C4-2B (cell line): ENCODE results near the gene TAAR6.
"Not testable (repeated sequence)": the region's sequence is repeated elsewhere in the genome, so short reads cannot be mapped to it uniquely, and the experiment has no call there.

ENCODE experiments used
- H3K27ac ChIP-seq: fragments of 450-650 bp; 2 replicates; pipeline ENCODE4 v1.5.1; 2017
- ZFX ChIP-seq: fragments of 450-650 bp; IDR thresholded peaks from 2 replicates; pipeline ENCODE4 v1.6.1; 2017
- TF ChIP-seq, protein P1 (sequence below): fragments of 450-650 bp; conservative IDR thresholded peaks from 2 replicates; pipeline ENCODE4 v1.5.1; 2017; ENCODE audit warnings: mild to moderate bottlenecking

TAAR6 gene

DNA sequence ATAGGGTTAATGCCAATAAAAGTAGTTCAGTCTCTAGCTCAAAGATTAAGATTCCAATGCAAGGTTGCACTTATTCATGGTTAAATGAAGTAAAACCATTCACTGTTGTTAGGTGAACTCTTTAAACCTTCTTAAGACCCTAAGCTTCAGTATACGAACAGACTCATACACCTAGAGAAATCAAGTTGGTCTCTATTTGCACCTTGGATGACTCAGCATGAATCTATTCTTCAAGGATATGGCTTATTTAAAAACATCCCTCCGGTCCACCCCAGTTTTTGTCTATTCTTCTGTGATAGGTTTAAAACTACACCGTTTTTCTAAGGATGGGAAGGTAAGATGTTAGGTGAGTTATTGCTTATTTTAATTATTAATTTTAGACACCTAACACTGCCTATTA is 33.0 kb upstream of the TAAR6 start:
- H3K27ac ChIP-seq = no peak overlapping the region
- TF ChIP-seq, protein P1, sequence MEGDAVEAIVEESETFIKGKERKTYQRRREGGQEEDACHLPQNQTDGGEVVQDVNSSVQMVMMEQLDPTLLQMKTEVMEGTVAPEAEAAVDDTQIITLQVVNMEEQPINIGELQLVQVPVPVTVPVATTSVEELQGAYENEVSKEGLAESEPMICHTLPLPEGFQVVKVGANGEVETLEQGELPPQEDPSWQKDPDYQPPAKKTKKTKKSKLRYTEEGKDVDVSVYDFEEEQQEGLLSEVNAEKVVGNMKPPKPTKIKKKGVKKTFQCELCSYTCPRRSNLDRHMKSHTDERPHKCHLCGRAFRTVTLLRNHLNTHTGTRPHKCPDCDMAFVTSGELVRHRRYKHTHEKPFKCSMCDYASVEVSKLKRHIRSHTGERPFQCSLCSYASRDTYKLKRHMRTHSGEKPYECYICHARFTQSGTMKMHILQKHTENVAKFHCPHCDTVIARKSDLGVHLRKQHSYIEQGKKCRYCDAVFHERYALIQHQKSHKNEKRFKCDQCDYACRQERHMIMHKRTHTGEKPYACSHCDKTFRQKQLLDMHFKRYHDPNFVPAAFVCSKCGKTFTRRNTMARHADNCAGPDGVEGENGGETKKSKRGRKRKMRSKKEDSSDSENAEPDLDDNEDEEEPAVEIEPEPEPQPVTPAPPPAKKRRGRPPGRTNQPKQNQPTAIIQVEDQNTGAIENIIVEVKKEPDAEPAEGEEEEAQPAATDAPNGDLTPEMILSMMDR = no peak

DNA sequence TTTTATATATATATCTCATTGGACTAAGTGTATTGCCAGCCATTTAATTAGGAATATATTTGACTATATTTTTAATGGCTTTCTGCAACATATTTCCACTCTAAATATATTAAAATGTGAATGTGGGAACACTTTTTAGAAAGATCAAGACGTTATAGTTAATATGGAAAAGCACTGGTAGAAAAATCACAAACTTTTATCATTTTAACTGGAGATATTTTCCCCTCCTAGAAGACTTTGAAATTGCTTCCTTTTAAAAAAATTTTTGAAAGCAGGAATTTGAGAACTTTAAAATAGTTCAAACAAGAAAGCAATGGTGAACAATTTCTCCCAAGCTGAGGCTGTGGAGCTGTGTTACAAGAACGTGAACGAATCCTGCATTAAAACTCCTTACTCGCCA is 32.1 kb upstream of the TAAR6 start, which contains the start of gene TAAR9:
Gene TAAR9, plus strand, starts transcription at position 301 of the 400 bp plus-strand sequence. Its CDS starts 13 bp downstream, at position 314.
- H3K27ac ChIP-seq = no peak within 1 kb of the TSS
- TF ChIP-seq, protein P1 = no peak
- no peak for TF ChIP-seq ZFX

DNA sequence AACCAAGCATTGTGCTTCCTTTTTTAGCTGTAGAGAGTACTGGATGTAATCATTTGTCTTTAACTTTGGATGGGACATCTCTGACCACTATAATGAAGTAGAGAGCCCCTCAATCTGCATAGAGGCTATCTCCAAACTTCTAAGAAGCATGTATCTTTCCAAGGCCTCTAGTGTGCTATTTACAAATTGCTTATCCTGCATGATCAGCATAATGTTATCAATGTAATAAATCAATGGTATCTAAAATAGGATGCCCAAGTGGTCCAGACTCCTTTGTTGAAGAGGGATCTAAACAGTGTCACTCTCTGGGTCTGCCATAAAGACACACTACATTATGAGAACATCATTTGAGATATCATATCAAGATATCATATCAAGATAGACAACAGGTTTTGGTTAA is 25.3 kb upstream of the TAAR6 start:
- no peak overlapping the region for H3K27ac ChIP-seq
- no peak for TF ChIP-seq ZFX
- TF ChIP-seq, protein P1 = no peak

DNA sequence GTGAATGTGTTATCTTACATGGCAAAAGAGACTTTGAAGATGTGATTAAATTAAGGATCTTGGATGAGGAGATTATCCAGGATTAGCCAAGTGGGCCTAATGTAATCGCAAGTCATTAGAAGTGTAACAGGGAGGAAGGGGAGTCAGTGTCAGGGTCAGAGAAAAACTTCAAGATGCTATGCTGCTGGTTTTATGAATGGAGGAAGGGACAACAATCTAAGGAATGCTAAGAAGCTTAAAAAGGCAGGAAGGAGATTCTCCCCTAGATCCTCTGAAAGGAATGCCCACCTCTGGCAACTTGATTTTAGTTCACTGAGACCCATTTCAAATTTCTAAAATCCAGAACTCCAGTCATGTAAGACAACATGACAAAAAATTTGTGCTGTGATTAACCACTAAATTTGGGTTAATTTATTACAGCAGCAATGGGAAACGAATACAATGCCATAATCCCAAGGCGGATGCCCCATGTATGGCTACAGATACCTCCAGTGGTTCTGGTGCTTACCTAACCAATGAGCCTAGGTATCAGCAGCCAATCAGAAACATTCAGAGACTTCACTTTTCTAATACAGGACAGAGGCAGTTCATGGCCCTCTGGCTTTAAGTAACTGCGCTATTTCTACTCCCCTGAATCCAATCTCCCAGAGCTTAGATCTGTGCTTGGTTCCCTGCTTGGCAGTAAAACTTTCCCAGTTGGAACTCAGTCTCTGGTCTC is 21.2 kb upstream of the TAAR6 start:
- no peak for TF ChIP-seq ZFX
- TF ChIP-seq, protein P1 = no peak
- H3K27ac ChIP-seq = no peak overlapping the region

DNA sequence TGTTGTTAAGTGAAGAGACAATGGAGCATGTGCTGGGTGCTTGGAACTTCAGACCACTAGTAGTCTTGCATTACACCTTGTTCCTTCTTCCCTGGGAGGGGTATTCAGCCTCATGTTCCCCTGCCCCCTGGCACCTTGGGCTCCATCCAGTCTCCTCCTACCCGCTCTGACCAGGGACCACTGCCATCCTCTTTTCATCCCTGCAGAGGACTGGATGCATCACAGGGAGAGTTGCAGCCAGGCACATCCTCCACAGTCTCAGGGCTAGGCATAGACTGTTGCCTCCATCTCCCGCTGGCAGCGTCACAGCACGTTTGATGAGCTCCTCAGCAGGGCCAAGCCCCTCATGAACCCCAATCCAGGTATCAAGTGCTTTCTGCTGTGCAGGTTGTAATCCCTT is 18.9 kb upstream of the TAAR6 start:
- TF ChIP-seq ZFX = no peak
- TF ChIP-seq, protein P1 = no peak
- H3K27ac ChIP-seq = no peak overlapping the region

DNA sequence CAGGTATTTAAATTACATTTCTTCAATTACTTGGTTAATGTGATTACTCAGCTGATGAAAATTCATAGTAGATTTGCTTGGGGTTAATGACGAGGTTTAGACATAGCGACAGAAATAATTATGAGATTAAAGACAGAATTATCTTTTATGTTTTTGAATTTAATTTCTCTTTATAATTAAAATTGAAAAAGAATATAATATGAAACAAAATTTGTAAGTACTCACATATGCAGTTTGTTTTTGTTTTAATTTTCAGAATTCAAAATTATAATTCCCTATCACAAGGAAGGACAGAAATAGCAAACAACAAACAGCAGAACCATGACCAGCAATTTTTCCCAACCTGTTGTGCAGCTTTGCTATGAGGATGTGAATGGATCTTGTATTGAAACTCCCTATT is 17.8 kb upstream of the TAAR6 start, which contains the start of gene TAAR8:
Gene TAAR8, plus strand, starts transcription at position 301 of the 400 bp plus-strand sequence. Its CDS starts 21 bp downstream, at position 322.
- TF ChIP-seq, protein P1 = no peak
- no peak for TF ChIP-seq ZFX
- H3K27ac ChIP-seq = no peak within 1 kb of the TSS

DNA sequence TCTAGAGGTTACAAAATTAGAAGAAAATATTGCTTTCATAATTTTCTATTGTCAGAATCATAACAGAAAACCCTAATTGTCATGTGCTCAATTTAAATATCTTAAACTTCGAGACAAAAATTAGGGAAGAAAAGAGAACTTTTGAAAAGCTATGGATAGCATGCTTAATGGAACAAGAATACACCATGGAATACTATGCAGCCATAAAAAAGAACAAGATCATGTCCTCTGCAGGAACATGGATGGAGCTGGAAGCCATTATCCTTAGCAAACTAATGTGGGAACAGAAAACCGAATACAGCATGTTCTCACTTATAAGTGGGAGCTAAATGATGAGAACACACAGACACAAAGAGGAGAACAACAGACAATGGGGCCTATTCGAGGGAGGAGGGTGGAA is 10.0 kb upstream of the TAAR6 start:
- not testable (repeated sequence) for H3K27ac ChIP-seq

DNA sequence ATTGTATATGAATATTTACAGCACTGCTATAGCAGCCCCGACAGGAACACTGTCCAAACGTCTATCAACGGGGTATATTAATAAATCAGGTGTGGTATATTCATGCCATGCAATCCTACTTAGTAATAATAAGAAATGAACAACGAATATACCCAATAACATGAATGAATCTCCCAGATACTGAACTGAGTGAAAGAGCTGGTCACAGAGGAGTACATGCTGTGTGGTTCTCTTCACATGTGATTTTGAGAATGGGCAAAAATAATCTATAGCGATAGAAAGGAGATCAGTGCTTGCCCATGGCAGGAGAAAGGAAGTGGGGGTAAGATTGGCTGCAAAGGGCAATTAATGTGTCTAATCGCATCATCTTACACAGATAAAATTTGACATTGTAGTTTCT is 3.7 kb upstream of the TAAR6 start:
- TF ChIP-seq ZFX = no peak
- TF ChIP-seq, protein P1 = no peak
- H3K27ac ChIP-seq = no peak overlapping the region
